HepG2 (cell line): ENCODE data around the gene BAIAP2L2. TPM values are rescaled to one million over a fixed set of nuclear protein-coding genes. Genes with fewer than 3 reads are reported as not detected.
A peak's percentile ranks its signal among the peaks of the same experiment; 100 is the strongest.

Experiments
- ARID2 ChIP-seq: sonication (generic); formaldehyde crosslinking; IDR thresholded peaks from 2 replicates; pipeline ENCODE4 v1.8.1; 2022; ENCODE audit warnings: mild to moderate bottlenecking, missing genetic modification reagents, borderline replicate concordance
- ARNTL ChIP-seq: sonication (generic); formaldehyde crosslinking; IDR thresholded peaks from 2 replicates; pipeline ENCODE4 v1.4.0; 2020; ENCODE audit warnings: mild to moderate bottlenecking, missing genetic modification reagents
- ATF1 ChIP-seq: IDR thresholded peaks from 2 replicates; pipeline ENCODE4 v1.6.1; 2016; ENCODE audit warnings: mild to moderate bottlenecking, control low read depth
- EEA1 ChIP-seq: sonication (generic); formaldehyde crosslinking; IDR thresholded peaks from 2 replicates; pipeline ENCODE4 v1.5.1; 2020; ENCODE audit warnings: mild to moderate bottlenecking, missing genetic modification reagents, borderline replicate concordance
- FIP1L1 ChIP-seq: fragments of 200-400 bp; formaldehyde crosslinking; IDR thresholded peaks from 2 replicates; pipeline ENCODE4 v1.6.1; 2018; ENCODE audit warnings: low read depth, mild to moderate bottlenecking, low read length, moderate library complexity, borderline replicate concordance; ENCODE audit not compliant: insufficient read depth
- GABPA ChIP-seq, 2 experiments: IDR thresholded peaks; 2 replicates each; pipeline ENCODE4 v1.6.1; 2011 to 2016; ENCODE audit warnings: low read depth in 2 of 2, low read length in 1 of 2, missing biosample characterization in 1 of 2, missing genetic modification characterization in 1 of 2
- GPN1 ChIP-seq: sonication (generic); formaldehyde crosslinking; IDR thresholded peaks from 2 replicates; pipeline ENCODE4 v1.5.1; 2020; ENCODE audit warnings: missing genetic modification reagents, borderline replicate concordance
- HCFC1 ChIP-seq: fragments of 150-350 bp; IDR thresholded peaks from 2 replicates; pipeline ENCODE4 v1.6.1; 2014; ENCODE audit warnings: low read depth, low read length
- HES4 ChIP-seq: sonication (generic); formaldehyde crosslinking; IDR thresholded peaks from 2 replicates; pipeline ENCODE4 v1.9.0; 2021; ENCODE audit warnings: mild to moderate bottlenecking, missing genetic modification reagents, borderline replicate concordance
- HNRNPLL ChIP-seq: fragments of 200-400 bp; formaldehyde crosslinking; IDR thresholded peaks from 2 replicates; pipeline ENCODE4 v1.6.1; 2017; ENCODE audit warnings: mild to moderate bottlenecking, low read depth, low read length; ENCODE audit not compliant: poor library complexity, severe bottlenecking
- ISL2 ChIP-seq: sonication (generic); formaldehyde crosslinking; IDR thresholded peaks from 2 replicates; pipeline ENCODE4 v1.5.0; 2020; ENCODE audit warnings: missing genetic modification reagents
- KAT7 ChIP-seq: IDR thresholded peaks from 2 replicates; pipeline ENCODE4 v1.6.1; 2018; ENCODE audit warnings: borderline replicate concordance, missing compliant biosample characterization
- PATZ1 ChIP-seq: sonication (generic); formaldehyde crosslinking; IDR thresholded peaks from 2 replicates; pipeline ENCODE4 v1.4.0; 2020; ENCODE audit warnings: missing genetic modification reagents
- PCBP2 ChIP-seq: fragments of 200-400 bp; formaldehyde crosslinking; optimal IDR thresholded peaks from 2 replicates; pipeline ENCODE3; 2018; ENCODE audit warnings: low read length, low read depth; ENCODE audit not compliant: poor library complexity, severe bottlenecking
- PHF20 ChIP-seq: sonication (generic); formaldehyde crosslinking; IDR thresholded peaks from 2 replicates; pipeline ENCODE4 v1.5.0; 2020; ENCODE audit warnings: mild to moderate bottlenecking, missing genetic modification reagents
- RFXAP ChIP-seq: sonication (generic); formaldehyde crosslinking; IDR thresholded peaks from 2 replicates; pipeline ENCODE4 v1.4.0; 2020; ENCODE audit warnings: missing genetic modification reagents, borderline replicate concordance
- SP4 ChIP-seq: sonication (generic); formaldehyde crosslinking; IDR thresholded peaks from 2 replicates; pipeline ENCODE4 v1.8.1; 2023; ENCODE audit warnings: mild to moderate bottlenecking, missing genetic modification reagents
- TRIM24 ChIP-seq: sonication (generic); formaldehyde crosslinking; IDR thresholded peaks from 2 replicates; pipeline ENCODE4 v1.8.0; 2022; ENCODE audit warnings: mild to moderate bottlenecking, missing genetic modification reagents
- ZBTB38 ChIP-seq: sonication (generic); formaldehyde crosslinking; IDR thresholded peaks from 2 replicates; pipeline ENCODE4 v1.5.1; 2020; ENCODE audit warnings: mild to moderate bottlenecking, missing genetic modification reagents
- ZEB1 ChIP-seq: IDR thresholded peaks from 2 replicates; pipeline ENCODE4 v1.6.1; 2012; ENCODE audit warnings: mild to moderate bottlenecking, low read depth, inconsistent platforms; ENCODE audit not compliant: insufficient replicate concordance
- ZNF124 ChIP-seq: sonication (generic); formaldehyde crosslinking; IDR thresholded peaks from 2 replicates; pipeline ENCODE4 v1.4.0; 2020; ENCODE audit warnings: missing genetic modification reagents
- ZNF30 ChIP-seq: sonication (generic); formaldehyde crosslinking; IDR thresholded peaks from 2 replicates; pipeline ENCODE4 v1.5.0; 2020; ENCODE audit warnings: mild to moderate bottlenecking, missing genetic modification reagents
- ZNF431 ChIP-seq: sonication (generic); formaldehyde crosslinking; IDR thresholded peaks from 2 replicates; pipeline ENCODE4 v1.9.0; 2022; ENCODE audit warnings: missing genetic modification reagents, low read depth, mild to moderate bottlenecking, borderline replicate concordance
- ZNF850 ChIP-seq: sonication (generic); formaldehyde crosslinking; conservative IDR thresholded peaks from 2 replicates; pipeline ENCODE4 v1.9.0; 2021; ENCODE audit warnings: mild to moderate bottlenecking, missing genetic modification reagents
- polyA plus RNA-seq, 8 experiments: library from polyadenylated mRNA; depleted of rRNA in 3 of 8; stranded (reverse) in 7 of 8; unstranded in 1 of 8; fragments of >200 nt; fragmentation: Illumina TruSeq in 4 of 8; extraction: Trizol in 4 of 8; gene quantifications; 2 replicates each; pipeline versions ENCODE4 v1.2.1 to v1.2.3, GENCODE V29; 2011 to 2016; ENCODE audit warnings: low read depth in 4 of 8, missing spikeins in 1 of 8, mixed read lengths in 1 of 8; ENCODE audit not compliant: insufficient read depth in 1 of 8
- total RNA-seq, 5 experiments: library from RNA; depleted of rRNA; stranded (reverse); fragments of >200 nt; fragmentation: Illumina TruSeq; extraction: Trizol; gene quantifications; 2 replicates each; pipeline ENCODE4 v1.2.3, GENCODE V29; 2016; ENCODE audit warnings: low read depth in 1 of 5
- TF ChIP-seq, protein P1 (sequence below): IDR thresholded peaks from 2 replicates; pipeline ENCODE4 v1.6.1; 2018; ENCODE audit warnings: missing genetic modification reagents, mild to moderate bottlenecking, missing compliant biosample characterization
- TF ChIP-seq, protein P2 (sequence below): sonication (generic); IDR thresholded peaks from 2 replicates; pipeline ENCODE4 v1.6.1; 2016; ENCODE audit warnings: low read depth, borderline replicate concordance

The BAIAP2L2 gene
- total and polyA plus RNA-seq, 2 of the 13 experiments (the other 11 are each of a cell fraction or from before 2014, with no cell fraction given): 4.4 to 7.5 TPM

- TF ChIP-seq PATZ1 (CRISPR knock-in tag) (peak; percentile 30; the same call in 1 of the 2 replicates), SP4 (CRISPR knock-in tag) (peak; percentile 70; the same call in 1 of the 2 replicates), ZBTB38 (CRISPR knock-in tag) (peak; percentile 61; the same call in 1 of the 2 replicates), HCFC1 (peak; percentile 44), RFXAP (CRISPR knock-in tag) (peak; percentile 35; the same call in 1 of the 2 replicates), PCBP2 (no peak), FIP1L1 (no peak), KAT7 (CRISPR knock-in tag) (peak; percentile 50; the same call in 1 of the 2 replicates), TRIM24 (no peak), ZNF431 (CRISPR knock-in tag) (no peak), GPN1 (CRISPR knock-in tag) (no peak), ZNF850 (CRISPR knock-in tag) (no peak), ZNF124 (CRISPR knock-in tag) (no peak), ZEB1 (peak; percentile 100), PHF20 (CRISPR knock-in tag) (peak; percentile 92), GABPA (IDR thresholded peaks at IDR 0.05; ENCODE audit: low read depth, low read length) (peak; percentile 85), GABPA (CRISPR knock-in tag; IDR thresholded peaks at IDR 0.05; ENCODE audit: low read depth) (peak; percentile 98), EEA1 (0 out of 2 replicates have a peak, but pooled peaks have one; percentile 15), ARID2 (no peak), ATF1 (CRISPR knock-in tag) (peak; percentile 91), HES4 (CRISPR knock-in tag) (0 out of 2 replicates have a peak, but pooled peaks have one; percentile 29), ZNF30 (CRISPR knock-in tag) (no peak), ARNTL (CRISPR knock-in tag) (no peak), ISL2 (peak; percentile 46; the same call in 1 of the 2 replicates), HNRNPLL (peak; percentile 68)
- TF ChIP-seq, protein P1, sequence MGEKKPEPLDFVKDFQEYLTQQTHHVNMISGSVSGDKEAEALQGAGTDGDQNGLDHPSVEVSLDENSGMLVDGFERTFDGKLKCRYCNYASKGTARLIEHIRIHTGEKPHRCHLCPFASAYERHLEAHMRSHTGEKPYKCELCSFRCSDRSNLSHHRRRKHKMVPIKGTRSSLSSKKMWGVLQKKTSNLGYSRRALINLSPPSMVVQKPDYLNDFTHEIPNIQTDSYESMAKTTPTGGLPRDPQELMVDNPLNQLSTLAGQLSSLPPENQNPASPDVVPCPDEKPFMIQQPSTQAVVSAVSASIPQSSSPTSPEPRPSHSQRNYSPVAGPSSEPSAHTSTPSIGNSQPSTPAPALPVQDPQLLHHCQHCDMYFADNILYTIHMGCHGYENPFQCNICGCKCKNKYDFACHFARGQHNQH (CRISPR knock-in tag): peak; percentile 18; the same call in 1 of the 2 replicates
- TF ChIP-seq, protein P2, sequence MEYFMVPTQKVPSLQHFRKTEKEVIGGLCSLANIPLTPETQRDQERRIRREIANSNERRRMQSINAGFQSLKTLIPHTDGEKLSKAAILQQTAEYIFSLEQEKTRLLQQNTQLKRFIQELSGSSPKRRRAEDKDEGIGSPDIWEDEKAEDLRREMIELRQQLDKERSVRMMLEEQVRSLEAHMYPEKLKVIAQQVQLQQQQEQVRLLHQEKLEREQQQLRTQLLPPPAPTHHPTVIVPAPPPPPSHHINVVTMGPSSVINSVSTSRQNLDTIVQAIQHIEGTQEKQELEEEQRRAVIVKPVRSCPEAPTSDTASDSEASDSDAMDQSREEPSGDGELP: peak; percentile 63; the same call in 1 of the 2 replicates
Observed at GRCh38 chr22:38056969-38057891, 53.3 kb downstream of the BAIAP2L2 start, which contains the start of gene PICK1 (continued).
